H9 (cell line): Measurements from ENCODE around the gene TCERG1L. TPM values are rescaled to one million over a fixed set of nuclear protein-coding genes. Genes with fewer than 3 reads are reported as not detected.
A peak's percentile ranks its signal among the peaks of the same experiment; 100 is the strongest.

Experiments used
- DNase-seq: peaks from one replicate; pipeline ENCODE4 v3.0.0-alpha.2; 2017
- H2AFZ ChIP-seq: one replicate; pipeline ENCODE4 v1.6.1; 2013; ENCODE audit warnings: mild to moderate bottlenecking, low read length, control low read depth, moderate library complexity
- H2AK5ac ChIP-seq: 2 replicates; pipeline ENCODE4 v1.6.1; 2013; ENCODE audit warnings: low read length, control low read depth, mixed read lengths; ENCODE audit not compliant: insufficient read length
- H2BK120ac ChIP-seq: one replicate; pipeline ENCODE4 v1.6.1; 2013; ENCODE audit warnings: low read depth, mild to moderate bottlenecking, low read length, control low read depth, inconsistent platforms; ENCODE audit not compliant: poor library complexity, severe bottlenecking
- H2BK12ac ChIP-seq: 2 replicates; pipeline ENCODE4 v1.6.1; 2013; ENCODE audit warnings: low read length, control low read depth, mixed read lengths, low read depth; ENCODE audit not compliant: insufficient read length
- H2BK15ac ChIP-seq: 2 replicates; pipeline ENCODE4 v1.6.1; 2013; ENCODE audit warnings: low read depth, low read length, control low read depth
- H2BK20ac ChIP-seq: one replicate; pipeline ENCODE4 v1.6.1; 2013; ENCODE audit warnings: low read depth, mild to moderate bottlenecking, low read length, control low read depth, inconsistent platforms; ENCODE audit not compliant: poor library complexity, severe bottlenecking
- H2BK5ac ChIP-seq: 2 replicates; pipeline ENCODE4 v1.6.1; 2013; ENCODE audit warnings: low read length, control low read depth, mixed read lengths; ENCODE audit not compliant: insufficient read length
- H3K14ac ChIP-seq: 2 replicates; pipeline ENCODE4 v1.6.1; 2013; ENCODE audit warnings: low read length, control low read depth; ENCODE audit not compliant: insufficient read depth
- H3K18ac ChIP-seq: 2 replicates; pipeline ENCODE4 v1.6.1; 2013; ENCODE audit warnings: low read depth, mild to moderate bottlenecking, mixed read lengths, low read length, control low read depth; ENCODE audit not compliant: insufficient read length
- H3K23ac ChIP-seq: 2 replicates; pipeline ENCODE4 v1.6.1; 2013; ENCODE audit warnings: low read length, control low read depth, mixed read lengths, low read depth; ENCODE audit not compliant: insufficient read length
- H3K23me2 ChIP-seq: 2 replicates; pipeline ENCODE4 v1.6.1; 2013; ENCODE audit warnings: low read depth, mild to moderate bottlenecking, mixed read lengths, low read length, control low read depth; ENCODE audit not compliant: insufficient read length, poor library complexity, severe bottlenecking
- H3K27ac ChIP-seq: 2 replicates; pipeline ENCODE4 v1.5.1; 2013; ENCODE audit warnings: low read length, control low read depth, mixed read lengths, low read depth; ENCODE audit not compliant: insufficient read length
- H3K27me3 ChIP-seq: 2 replicates; pipeline ENCODE4 v1.6.1; 2013; ENCODE audit warnings: low read length, control low read depth, inconsistent platforms; ENCODE audit not compliant: insufficient read depth
- H3K4ac ChIP-seq: 2 replicates; pipeline ENCODE4 v1.6.1; 2013; ENCODE audit warnings: low read depth, mild to moderate bottlenecking, control low read depth, inconsistent platforms, low read length, moderate library complexity
- H3K4me1 ChIP-seq: 2 replicates; pipeline ENCODE4 v1.6.1; 2013; ENCODE audit warnings: low read length, control low read depth, inconsistent platforms; ENCODE audit not compliant: insufficient read depth
- H3K4me2 ChIP-seq: 2 replicates; pipeline ENCODE4 v1.6.1; 2013; ENCODE audit warnings: low read length, control low read depth, mixed read lengths; ENCODE audit not compliant: insufficient read length, insufficient read depth
- H3K56ac ChIP-seq: 2 replicates; pipeline ENCODE4 v1.6.1; 2013; ENCODE audit warnings: low read depth, mild to moderate bottlenecking, mixed read lengths, low read length, control low read depth; ENCODE audit not compliant: insufficient read length
- H3K79me1 ChIP-seq: 2 replicates; pipeline ENCODE4 v1.6.1; 2013; ENCODE audit warnings: low read depth, mild to moderate bottlenecking, moderate library complexity, low read length, control low read depth, inconsistent platforms; ENCODE audit not compliant: insufficient read depth, poor library complexity, severe bottlenecking
- H3K79me2 ChIP-seq: 2 replicates; pipeline ENCODE4 v1.6.1; 2013; ENCODE audit warnings: low read length, control low read depth, inconsistent platforms; ENCODE audit not compliant: insufficient read depth
- H3K9ac ChIP-seq: 2 replicates; pipeline ENCODE4 v1.6.1; 2013; ENCODE audit warnings: low read length, control low read depth, mixed read lengths; ENCODE audit not compliant: insufficient read length; ENCODE audit errors: extremely low read depth
- H3K9me3 ChIP-seq: one replicate; pipeline ENCODE4 v1.6.1; 2013; ENCODE audit warnings: low read depth, low read length, inconsistent platforms; ENCODE audit not compliant: control insufficient read depth
- H3T11ph ChIP-seq: one replicate; pipeline ENCODE4 v1.6.1; 2013; ENCODE audit warnings: mild to moderate bottlenecking, low read length, control low read depth, inconsistent platforms
- H4K20me1 ChIP-seq: one replicate; pipeline ENCODE4 v1.6.1; 2013; ENCODE audit not compliant: control insufficient read depth, insufficient read length, insufficient read depth
- H4K5ac ChIP-seq: 2 replicates; pipeline ENCODE4 v1.6.1; 2013; ENCODE audit warnings: low read depth, mild to moderate bottlenecking, mixed read lengths, low read length, control low read depth; ENCODE audit not compliant: insufficient read length
- H4K8ac ChIP-seq: replicated peaks from 2 replicates; pipeline ENCODE4 v1.6.1; 2013; ENCODE audit warnings: low read length, control low read depth, mixed read lengths, low read depth; ENCODE audit not compliant: insufficient read length
- H4K91ac ChIP-seq: 2 replicates; pipeline ENCODE4 v1.6.1; 2013; ENCODE audit warnings: low read depth, mild to moderate bottlenecking, moderate library complexity, mixed read lengths, low read length, control low read depth; ENCODE audit not compliant: insufficient read length
- H3K27ac Mint-ChIP-seq, 3 experiments: 2 replicates in 2 of 3; 3 replicates in 1 of 3; pipeline ENCODE4 v1.8.0; 2020 to 2021; ENCODE audit warnings: mixed read lengths in 3 of 3, mild to moderate bottlenecking in 1 of 3, moderate library complexity in 1 of 3
- H3K27me3 Mint-ChIP-seq: 2 replicates; pipeline ENCODE4 v1.8.0; 2021; ENCODE audit warnings: low read depth, mild to moderate bottlenecking, moderate library complexity, mixed read lengths
- H3K36me3 Mint-ChIP-seq, 3 experiments: 2 replicates in 2 of 3; 3 replicates in 1 of 3; pipeline ENCODE4 v1.8.0; 2020 to 2021; ENCODE audit warnings: low read depth in 3 of 3, mixed read lengths in 3 of 3; ENCODE audit not compliant: insufficient read depth in 1 of 3
- H3K4me1 Mint-ChIP-seq, 2 experiments: 2 replicates each; pipeline ENCODE4 v1.8.0; 2020; ENCODE audit warnings: mixed read lengths in 2 of 2
- H3K4me3 Mint-ChIP-seq, 2 experiments: 2 replicates in 1 of 2; 3 replicates in 1 of 2; pipeline ENCODE4 v1.8.0; 2020 to 2021; ENCODE audit warnings: mild to moderate bottlenecking in 2 of 2, mixed read lengths in 2 of 2, moderate library complexity in 1 of 2
- H3K9me3 Mint-ChIP-seq, 2 experiments: 2 replicates in 1 of 2; 3 replicates in 1 of 2; pipeline ENCODE4 v1.8.0; 2020; ENCODE audit warnings: mild to moderate bottlenecking in 2 of 2, mixed read lengths in 2 of 2, moderate library complexity in 1 of 2
- WGBS: extraction: QIAGEN DNeasy Blood & Tissue Kit; methylation state at CpG from one replicate; pipeline ENCODE4 v1.1.7; 2013; ENCODE audit warnings: missing lambda C conversion rate, low lambda C conversion rate, mixed read lengths; ENCODE audit not compliant: insufficient read length; ENCODE audit errors: extremely low coverage; 5-methylcytosine and 5-hydroxymethylcytosine counted together
- total RNA-seq: library from RNA; stranded (reverse); gene quantifications from 2 replicates; pipeline ENCODE4 v1.2.1, GENCODE V29; 2021
- TF ChIP-seq, protein P1 (sequence below): fragments of 200-600 bp; sonication (generic); conservative IDR thresholded peaks from 3 replicates; pipeline ENCODE4 v1.8.0; 2021; ENCODE audit warnings: antibody characterized with exemption, mild to moderate bottlenecking

The TCERG1L gene
- total RNA-seq, 1 experiment from 2014 or later, result 3.3 TPM

DNA sequence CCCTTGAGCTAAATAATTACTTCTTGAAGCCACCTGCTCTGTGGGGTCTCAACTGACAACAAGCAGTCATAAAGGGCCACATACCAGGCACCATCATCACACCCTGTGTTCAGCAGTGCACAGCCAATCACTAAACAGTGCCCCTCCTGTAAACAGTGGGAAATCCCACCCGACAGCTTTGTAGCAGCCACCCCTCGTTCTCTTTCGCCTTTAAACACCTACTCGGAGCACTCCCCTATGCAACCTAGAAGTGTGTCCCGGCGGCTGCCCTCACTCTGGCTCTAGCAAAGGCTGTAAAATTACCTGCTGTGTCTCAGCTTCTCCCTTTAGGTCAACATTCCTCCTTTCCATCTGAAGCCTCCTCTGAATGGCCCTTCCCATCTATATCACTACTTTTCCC, 111.9 kb downstream of the TCERG1L start:
- no peak overlapping the region for H2BK120ac ChIP-seq
- Mint-ChIP-seq H3K36me3 (peaks cover 0 to 3% (median 0%) of the 10 kb centered on the region in 3 experiments; a peak in 1 of 7 replicates), H3K27me3 (no peaks in the 10 kb centered on the region; the same call in 1 of the 2 replicates), H3K9me3 (0 out of 5 replicates have a peak, but pooled peaks cover 0 to 2% of the 10 kb centered on the region in 2 experiments), H3K4me3 (no peak overlapping the region), H3K27ac (peak overlapping the region in 1 of 3 experiments; percentile 37; a peak in 3 of 7 replicates), H3K4me1 (peaks cover 4 to 9% of the 10 kb centered on the region in 2 experiments)
- no peaks in the 10 kb centered on the region for H3K4me1 ChIP-seq
- no peak overlapping the region for H2AK5ac ChIP-seq
- H4K8ac ChIP-seq, result no peak overlapping the region
- H3K23ac ChIP-seq, result no peak overlapping the region
- no peak overlapping the region for H2BK15ac ChIP-seq
- H3K23me2 ChIP-seq, result no peaks in the 10 kb centered on the region
- H3K9ac ChIP-seq, result no peak overlapping the region
- no peak overlapping the region for H3K4me2 ChIP-seq
- no peak overlapping the region for H3T11ph ChIP-seq
- no peak overlapping the region for H3K4ac ChIP-seq
- no peak overlapping the region for H4K91ac ChIP-seq
- H2AFZ ChIP-seq, result no peak overlapping the region
- no CpG with 5 or more reads among the region's 6 CpGs for WGBS
- H2BK20ac ChIP-seq, result no peak overlapping the region
- H2BK12ac ChIP-seq, result no peak overlapping the region
- TF ChIP-seq, protein P1, sequence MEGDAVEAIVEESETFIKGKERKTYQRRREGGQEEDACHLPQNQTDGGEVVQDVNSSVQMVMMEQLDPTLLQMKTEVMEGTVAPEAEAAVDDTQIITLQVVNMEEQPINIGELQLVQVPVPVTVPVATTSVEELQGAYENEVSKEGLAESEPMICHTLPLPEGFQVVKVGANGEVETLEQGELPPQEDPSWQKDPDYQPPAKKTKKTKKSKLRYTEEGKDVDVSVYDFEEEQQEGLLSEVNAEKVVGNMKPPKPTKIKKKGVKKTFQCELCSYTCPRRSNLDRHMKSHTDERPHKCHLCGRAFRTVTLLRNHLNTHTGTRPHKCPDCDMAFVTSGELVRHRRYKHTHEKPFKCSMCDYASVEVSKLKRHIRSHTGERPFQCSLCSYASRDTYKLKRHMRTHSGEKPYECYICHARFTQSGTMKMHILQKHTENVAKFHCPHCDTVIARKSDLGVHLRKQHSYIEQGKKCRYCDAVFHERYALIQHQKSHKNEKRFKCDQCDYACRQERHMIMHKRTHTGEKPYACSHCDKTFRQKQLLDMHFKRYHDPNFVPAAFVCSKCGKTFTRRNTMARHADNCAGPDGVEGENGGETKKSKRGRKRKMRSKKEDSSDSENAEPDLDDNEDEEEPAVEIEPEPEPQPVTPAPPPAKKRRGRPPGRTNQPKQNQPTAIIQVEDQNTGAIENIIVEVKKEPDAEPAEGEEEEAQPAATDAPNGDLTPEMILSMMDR, result no peak
- H4K5ac ChIP-seq, result no peak overlapping the region
- DNase-seq, result peak; percentile 24
- no peak overlapping the region for H3K27ac ChIP-seq
- H3K79me2 ChIP-seq, result no peaks in the 10 kb centered on the region
- no peak overlapping the region for H3K56ac ChIP-seq
- H3K18ac ChIP-seq, result no peak overlapping the region
- no peaks in the 10 kb centered on the region for H3K79me1 ChIP-seq
- no peak overlapping the region for H2BK5ac ChIP-seq
- no peaks in the 10 kb centered on the region for H3K27me3 ChIP-seq
- H4K20me1 ChIP-seq, result no peaks in the 10 kb centered on the region
- no peak overlapping the region for H3K14ac ChIP-seq
- no peaks in the 10 kb centered on the region for H3K9me3 ChIP-seq
